Ectodermal cell (in vitro differentiated cells): ENCODE measurements around the gene ATXN7.
A peak's percentile ranks its signal among the peaks of the same experiment; 100 is the strongest.

ENCODE experiments used
- H3K27ac ChIP-seq: 2 replicates; pipeline ENCODE4 v1.7.0; 2013; ENCODE audit warnings: mild to moderate bottlenecking, low read depth, low read length; ENCODE audit not compliant: insufficient read depth, poor library complexity, severe bottlenecking
- H3K27me3 ChIP-seq: 2 replicates; pipeline ENCODE4 v1.7.0; 2013; ENCODE audit warnings: mild to moderate bottlenecking, low read length; ENCODE audit not compliant: insufficient read depth, control insufficient read depth, poor library complexity, severe bottlenecking
- H3K36me3 ChIP-seq: one replicate; pipeline ENCODE4 v1.7.0; 2013; ENCODE audit warnings: low read length; ENCODE audit not compliant: control insufficient read depth, insufficient read depth
- H3K4me1 ChIP-seq: one replicate; pipeline ENCODE4 v1.7.0; 2013; ENCODE audit warnings: low read length; ENCODE audit not compliant: control insufficient read depth, insufficient read depth
- H3K4me3 ChIP-seq: 2 replicates; pipeline ENCODE4 v1.7.0; 2013; ENCODE audit warnings: low read depth, low read length, control low read depth; ENCODE audit not compliant: insufficient read depth
- H3K9me3 ChIP-seq: 2 replicates; pipeline ENCODE4 v1.7.0; 2013; ENCODE audit warnings: mild to moderate bottlenecking, low read length, moderate library complexity; ENCODE audit not compliant: control insufficient read depth
- WGBS, 2 experiments: methylation state at CpG; one replicate each; pipeline ENCODE4 v1.1.7; 2013; ENCODE audit warnings: missing lambda C conversion rate in 2 of 2; 5-methylcytosine and 5-hydroxymethylcytosine counted together

The ATXN7 gene

GRCh38 chr3:63970631-63971475 is 107.2 kb downstream of the ATXN7 start:
- H3K4me1 ChIP-seq: peaks cover 86% of the 10 kb centered on the region
- peak overlapping the region; percentile 24 for H3K4me3 ChIP-seq
- H3K27ac ChIP-seq: peak overlapping the region; percentile 95
- WGBS, 2 experiments: 4 to 6% methylated on average over 11 of the region's 11 CpGs
- H3K27me3 ChIP-seq: no peaks in the 10 kb centered on the region
- H3K9me3 ChIP-seq: no peaks in the 10 kb centered on the region
- H3K36me3 ChIP-seq: no peaks in the 10 kb centered on the region

GRCh38 chr3:63972196-63972595 is 108.5 kb downstream of the ATXN7 start:
- Histone ChIP-seq H3K4me3 (no peak overlapping the region), H3K36me3 (no peaks in the 10 kb centered on the region), H3K27ac (peak overlapping the region; percentile 65)

GRCh38 chr3:63972987-63973386 is 109.3 kb downstream of the ATXN7 start:
- no peaks in the 10 kb centered on the region for H3K36me3 ChIP-seq
- 81 to 84% methylated on average over 4 of the region's 4 CpGs for WGBS, 2 experiments

More at GRCh38 chr3:63972196-63972595, 108.5 kb downstream of the ATXN7 start:
- Histone ChIP-seq H3K9me3 (no peaks in the 10 kb centered on the region), H3K27me3 (no peaks in the 10 kb centered on the region), H3K4me1 (peaks cover 73% of the 10 kb centered on the region)
- 86 to 91% methylated on average over 2 of the region's 2 CpGs for WGBS, 2 experiments

GRCh38 chr3:63973406-63973805 is 109.7 kb downstream of the ATXN7 start:
- H3K36me3 ChIP-seq: no peaks in the 10 kb centered on the region
- no peaks in the 10 kb centered on the region for H3K9me3 ChIP-seq
- H3K27ac ChIP-seq: no peak overlapping the region
- 95 to 96% methylated on average over 8 of the region's 8 CpGs for WGBS, 2 experiments
- H3K4me1 ChIP-seq: peaks cover 69% of the 10 kb centered on the region
- H3K4me3 ChIP-seq: no peak overlapping the region
- no peaks in the 10 kb centered on the region for H3K27me3 ChIP-seq

More at GRCh38 chr3:63972987-63973386, 109.3 kb downstream of the ATXN7 start:
- no peak overlapping the region for H3K4me3 ChIP-seq
- peak overlapping the region; percentile 65 for H3K27ac ChIP-seq
- no peaks in the 10 kb centered on the region for H3K27me3 ChIP-seq
- peaks cover 69% of the 10 kb centered on the region for H3K4me1 ChIP-seq
- no peaks in the 10 kb centered on the region for H3K9me3 ChIP-seq

- Histone ChIP-seq H3K36me3 (no peaks in the 10 kb centered on the region), H3K27ac (no peak overlapping the region), H3K9me3 (no peaks in the 10 kb centered on the region), H3K4me3 (no peak overlapping the region), H3K27me3 (no peaks in the 10 kb centered on the region), H3K4me1 (peaks cover 58% of the 10 kb centered on the region)
- WGBS, 2 experiments: 87 to 90% methylated on average over 1 of the region's 1 CpG
Observed at GRCh38 chr3:63974451-63974850, 110.8 kb downstream of the ATXN7 start.

- no peak overlapping the region for H3K4me3 ChIP-seq
- H3K36me3 ChIP-seq: peaks cover 6% of the 10 kb centered on the region
- H3K27me3 ChIP-seq: no peaks in the 10 kb centered on the region
- peaks cover 47% of the 10 kb centered on the region for H3K4me1 ChIP-seq
- H3K9me3 ChIP-seq: no peaks in the 10 kb centered on the region
- 70 to 75% methylated on average over 3 of the region's 3 CpGs for WGBS, 2 experiments
- H3K27ac ChIP-seq: no peak overlapping the region
Observed at GRCh38 chr3:63975723-63976122, 112.1 kb downstream of the ATXN7 start.

GRCh38 chr3:63976161-63976871 is 112.6 kb downstream of the ATXN7 start:
- Histone ChIP-seq H3K4me1 (peaks cover 41% of the 10 kb centered on the region), H3K27ac (no peak overlapping the region)

GRCh38 chr3:63976872-63977200 is 113.2 kb downstream of the ATXN7 start:
- Histone ChIP-seq H3K27ac (no peak overlapping the region), H3K27me3 (no peaks in the 10 kb centered on the region), H3K36me3 (peaks cover 12% of the 10 kb centered on the region), H3K4me3 (no peak overlapping the region), H3K9me3 (no peaks in the 10 kb centered on the region), H3K4me1 (peaks cover 36% of the 10 kb centered on the region)
- WGBS, 2 experiments: 96 to 98% methylated on average over 2 of the region's 2 CpGs

More at GRCh38 chr3:63976161-63976871, 112.6 kb downstream of the ATXN7 start:
- 93 to 97% methylated on average over 4 of the region's 4 CpGs for WGBS, 2 experiments
- peaks cover 12% of the 10 kb centered on the region for H3K36me3 ChIP-seq
- H3K27me3 ChIP-seq: no peaks in the 10 kb centered on the region
- no peak overlapping the region for H3K4me3 ChIP-seq
- no peaks in the 10 kb centered on the region for H3K9me3 ChIP-seq

GRCh38 chr3:63977893-63978292 is 114.2 kb downstream of the ATXN7 start:
- H3K4me3 ChIP-seq: no peak overlapping the region
- H3K27me3 ChIP-seq: no peaks in the 10 kb centered on the region
- H3K4me1 ChIP-seq: peaks cover 25% of the 10 kb centered on the region
- no peaks in the 10 kb centered on the region for H3K9me3 ChIP-seq
- 90 to 91% methylated on average over 4 of the region's 4 CpGs for WGBS, 2 experiments
- H3K36me3 ChIP-seq: peaks cover 12% of the 10 kb centered on the region
- H3K27ac ChIP-seq: no peak overlapping the region

GRCh38 chr3:63979093-63979885 is 115.6 kb downstream of the ATXN7 start:
- H3K4me3 ChIP-seq: no peak overlapping the region
- H3K27me3 ChIP-seq: no peaks in the 10 kb centered on the region
- H3K36me3 ChIP-seq: peaks cover 14% of the 10 kb centered on the region
- peaks cover 16% of the 10 kb centered on the region for H3K4me1 ChIP-seq
- 96 to 98% methylated on average over 12 of the region's 12 CpGs for WGBS, 2 experiments
- H3K27ac ChIP-seq: no peak overlapping the region
- no peaks in the 10 kb centered on the region for H3K9me3 ChIP-seq
